ENCODE results near the gene CCDC51.

The CCDC51 gene

GRCh38 chr3:48405971-48406370 lies 33.9 kb downstream of the CCDC51 start:
- no peak for DNase-seq (ENCODE audit: low spot score)

- DNase-seq (ENCODE audit: low spot score): no peak
Observed at GRCh38 chr3:48405343-48405881, 34.5 kb downstream of the CCDC51 start.

- no peak for DNase-seq (ENCODE audit: low spot score)
Observed at GRCh38 chr3:48404440-48405342, 35.2 kb downstream of the CCDC51 start.

- DNase-seq (ENCODE audit: low spot score): peak; percentile 11
Observed at GRCh38 chr3:48403533-48404439, 36.1 kb downstream of the CCDC51 start.

- DNase-seq (ENCODE audit: low spot score): no peak
Observed at GRCh38 chr3:48402907-48403306, 37.0 kb downstream of the CCDC51 start.

- DNase-seq (ENCODE audit: low spot score): peak; percentile 20
Observed at GRCh38 chr3:48402281-48402732, 37.6 kb downstream of the CCDC51 start.

- peak; percentile 13 for DNase-seq (ENCODE audit: low spot score)
Observed at GRCh38 chr3:48401434-48401901, 38.5 kb downstream of the CCDC51 start.

GRCh38 chr3:48400824-48401433 lies 39.0 kb downstream of the CCDC51 start:
- peak; percentile 94 for DNase-seq (ENCODE audit: low spot score)

GRCh38 chr3:48399387-48400172 lies 40.3 kb downstream of the CCDC51 start:
- DNase-seq (ENCODE audit: low spot score): peak; percentile 19

- DNase-seq (ENCODE audit: low spot score): peak; percentile 9
Observed at GRCh38 chr3:48398701-48399386, 41.1 kb downstream of the CCDC51 start.

- DNase-seq (ENCODE audit: low spot score): peak; percentile 7
Observed at GRCh38 chr3:48397767-48398681, 41.9 kb downstream of the CCDC51 start.

- DNase-seq (ENCODE audit: low spot score): no peak
Observed at GRCh38 chr3:48395714-48396113, 44.2 kb downstream of the CCDC51 start.

GRCh38 chr3:48394391-48394790 lies 45.5 kb downstream of the CCDC51 start:
- no peak for DNase-seq (ENCODE audit: low spot score)

- no peak for DNase-seq (ENCODE audit: low spot score)
Observed at GRCh38 chr3:48388966-48389365, 51.0 kb downstream of the CCDC51 start.

GRCh38 chr3:48387634-48388033 lies 52.3 kb downstream of the CCDC51 start:
- DNase-seq (ENCODE audit: low spot score): no peak

Data from HuH-7.5 (cell line).